HG02588 (cell line): Measurements from ENCODE around the gene SLC4A9.
A peak's percentile ranks its signal among the peaks of the same experiment; 100 is the strongest.
"Not testable (repeated sequence)": the region's sequence is repeated elsewhere in the genome, so short reads cannot be mapped to it uniquely, and the experiment has no call there.

ENCODE experiments used
- ATAC-seq: cut with Tn5 transposase; IDR thresholded peaks from one replicate; pipeline ENCODE4 v1.9.1; 2021; ENCODE audit warnings: mild to moderate bottlenecking, moderate library complexity; ENCODE audit not compliant: unreplicated experiment

The SLC4A9 gene

DNA sequence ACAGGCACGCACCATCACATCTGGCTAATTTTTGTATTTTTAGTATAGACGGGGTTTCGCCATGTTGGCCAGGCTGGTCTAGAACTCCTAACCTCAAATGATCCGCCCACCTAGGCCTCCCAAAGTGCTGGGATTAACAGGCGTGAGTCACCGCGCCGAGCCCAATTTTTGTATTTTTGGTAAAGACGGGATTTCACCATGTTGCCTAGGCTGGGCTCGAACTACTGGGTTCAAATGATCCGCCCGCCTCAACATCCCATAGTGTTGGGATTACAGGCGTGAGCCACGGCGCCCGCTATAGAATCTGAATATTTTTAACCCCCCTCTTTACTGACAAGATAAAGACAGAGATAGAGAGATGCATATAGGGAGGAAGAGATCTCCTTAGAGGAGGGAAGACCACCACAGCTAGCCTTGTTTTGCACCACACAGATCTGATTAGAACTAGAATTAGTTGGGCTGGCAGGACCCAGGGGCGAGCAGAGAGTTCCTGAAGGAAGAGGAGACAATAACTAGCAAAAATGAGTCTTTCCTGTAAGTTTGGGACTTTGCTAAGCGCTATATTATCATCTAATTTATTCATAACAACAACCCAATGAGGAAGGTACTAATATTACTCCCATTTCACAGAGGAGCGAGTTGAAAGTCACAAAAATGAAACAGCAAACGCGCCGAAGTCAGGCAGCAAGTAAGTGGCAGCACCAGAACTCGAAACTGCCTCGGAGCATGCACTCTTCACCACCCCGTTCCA, 40.2 kb downstream of the SLC4A9 start:
- peak; percentile 1 for ATAC-seq

GRCh38 chr5:140400730-140401361, 40.9 kb downstream of the SLC4A9 start:
- peak; percentile 62 for ATAC-seq

DNA sequence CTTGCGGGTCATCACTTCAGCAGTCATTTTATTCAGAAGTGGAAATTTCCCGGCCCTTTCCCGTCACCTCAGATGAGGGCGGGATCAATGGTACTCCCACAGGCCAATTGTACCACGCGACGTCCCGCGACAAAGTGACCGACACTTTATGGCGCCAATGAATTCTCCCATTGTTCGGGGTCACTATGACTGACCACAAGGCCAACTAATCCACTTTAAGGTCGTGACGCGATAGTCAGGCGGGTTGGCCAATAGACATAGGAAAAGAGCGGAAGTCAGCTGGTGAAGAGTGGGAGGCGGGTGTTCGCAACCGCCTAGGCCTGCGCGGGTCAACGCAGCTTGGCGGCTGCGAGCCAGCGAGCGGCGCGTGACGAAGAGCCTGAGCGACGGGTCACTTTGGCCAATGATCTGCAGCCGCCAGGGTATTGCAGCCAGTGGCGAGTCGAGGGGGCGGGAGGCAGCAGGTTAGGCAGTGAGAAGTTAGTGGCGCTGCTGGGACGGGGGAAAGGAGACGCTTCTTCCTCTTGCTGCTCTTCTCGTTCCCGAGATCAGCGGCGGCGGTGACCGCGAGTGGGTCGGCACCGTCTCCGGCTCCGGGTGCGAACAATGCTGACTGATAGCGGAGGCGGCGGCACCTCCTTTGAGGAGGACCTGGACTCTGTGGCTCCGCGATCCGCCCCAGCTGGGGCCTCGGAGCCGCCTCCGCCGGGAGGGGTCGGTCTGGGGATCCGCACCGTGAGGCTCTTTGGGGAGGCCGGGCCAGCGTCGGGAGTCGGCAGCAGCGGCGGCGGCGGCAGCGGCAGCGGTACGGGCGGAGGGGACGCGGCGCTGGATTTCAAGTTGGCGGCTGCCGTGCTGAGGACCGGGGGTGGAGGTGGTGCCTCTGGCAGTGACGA, 41.6 kb downstream of the SLC4A9 start, which contains the start of gene ANKHD1:
TSS of gene ANKHD1 (plus strand) at position 472 of the 896 bp plus-strand sequence. CDS start at position 607, 135 bp downstream.
- ATAC-seq, result peak; percentile 83

- no peak for ATAC-seq
Observed at GRCh38 chr5:140402258-140403074, 42.5 kb downstream of the SLC4A9 start.

GRCh38 chr5:140403613-140404012, 43.6 kb downstream of the SLC4A9 start:
- ATAC-seq, result no peak

GRCh38 chr5:140408750-140409241, 48.8 kb downstream of the SLC4A9 start:
- no peak for ATAC-seq

DNA sequence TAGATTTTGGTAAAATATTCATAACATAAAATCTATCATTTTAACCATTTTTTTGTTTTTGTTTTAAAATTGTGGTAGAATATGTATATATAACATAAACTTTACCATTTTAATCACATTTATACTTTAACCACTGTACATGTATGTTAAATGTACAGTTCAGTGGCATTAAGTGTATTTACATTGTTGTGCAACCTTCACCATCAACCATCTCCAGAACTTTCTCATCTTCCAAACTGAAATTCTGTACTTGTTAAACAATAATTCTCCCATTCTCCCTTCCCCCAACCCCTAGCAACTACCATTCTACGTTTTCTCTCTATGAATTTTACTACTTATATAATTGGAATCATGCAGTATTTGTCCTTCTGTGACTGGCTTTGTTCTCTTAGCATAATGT, 53.2 kb downstream of the SLC4A9 start:
- ATAC-seq, result no peak

DNA sequence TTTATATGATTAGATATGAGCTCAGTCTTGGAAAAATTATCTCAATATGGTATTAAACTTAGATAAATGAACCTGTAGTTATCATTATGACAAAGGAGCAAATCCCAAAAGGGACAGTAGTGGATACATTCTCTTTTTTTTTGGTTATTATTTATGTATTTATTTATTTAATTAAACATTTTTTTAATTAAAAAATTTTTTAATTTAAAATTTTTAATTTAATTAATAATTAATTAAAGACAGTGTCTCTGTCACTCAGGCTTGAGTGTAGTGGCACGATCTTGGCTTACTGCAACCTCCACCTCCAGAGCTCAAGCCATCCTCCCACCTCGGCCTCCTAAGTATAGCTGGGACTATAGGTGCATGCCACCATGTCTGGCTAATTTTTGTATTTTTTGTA, 57.2 kb downstream of the SLC4A9 start:
- ATAC-seq, result no peak

- no peak for ATAC-seq
Observed at GRCh38 chr5:140418862-140419520, 59.0 kb downstream of the SLC4A9 start.

DNA sequence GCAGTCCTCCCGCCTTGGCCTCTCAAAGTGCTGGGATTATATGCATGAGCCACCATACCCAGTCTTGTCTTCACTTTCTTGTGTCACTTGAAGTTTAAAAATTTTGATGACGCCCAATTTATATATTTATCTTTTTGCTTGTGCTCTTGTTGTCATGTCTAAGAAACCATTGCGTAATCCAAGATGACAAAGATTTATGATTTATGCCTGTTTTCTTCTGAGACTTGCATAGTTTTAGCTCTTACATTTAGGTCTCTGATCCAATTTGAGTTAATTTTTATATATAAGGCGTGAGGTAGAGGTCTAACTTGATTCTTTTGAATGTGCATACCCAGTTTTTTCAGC, 60.2 kb downstream of the SLC4A9 start:
- ATAC-seq, result no peak

DNA sequence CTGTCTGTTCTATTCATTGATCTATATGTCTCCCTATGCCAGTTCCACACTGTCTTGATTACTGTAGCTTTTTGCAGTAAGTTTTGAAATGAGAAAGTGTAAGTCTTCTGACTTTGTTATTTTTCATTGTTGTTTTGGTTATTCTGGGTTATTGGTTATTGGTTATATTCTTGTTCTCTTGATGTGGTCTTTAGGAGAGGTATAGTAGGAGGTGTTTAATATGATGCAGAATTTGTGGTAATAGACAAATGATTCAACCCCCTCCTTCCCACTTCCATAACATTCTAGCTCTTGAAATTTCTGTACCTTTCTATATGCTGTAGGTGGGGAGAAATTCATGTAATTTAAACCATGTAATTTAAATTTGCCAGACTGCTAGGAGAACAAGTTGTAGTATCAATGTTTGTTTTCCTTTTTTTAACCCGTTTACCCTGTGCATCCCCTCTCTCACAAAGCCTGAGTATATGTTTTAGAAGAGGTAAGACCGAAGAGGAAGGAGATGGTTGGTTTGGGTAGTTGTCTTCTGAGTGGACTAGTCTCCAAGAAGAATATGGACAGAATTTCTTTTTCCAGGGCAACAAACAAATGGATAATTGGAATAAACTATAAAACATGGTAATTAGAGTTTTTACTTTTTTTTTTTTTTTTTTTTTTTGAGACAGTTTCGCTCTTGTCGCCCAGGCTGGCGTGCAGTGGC, 60.8 kb downstream of the SLC4A9 start:
- no peak for ATAC-seq

DNA sequence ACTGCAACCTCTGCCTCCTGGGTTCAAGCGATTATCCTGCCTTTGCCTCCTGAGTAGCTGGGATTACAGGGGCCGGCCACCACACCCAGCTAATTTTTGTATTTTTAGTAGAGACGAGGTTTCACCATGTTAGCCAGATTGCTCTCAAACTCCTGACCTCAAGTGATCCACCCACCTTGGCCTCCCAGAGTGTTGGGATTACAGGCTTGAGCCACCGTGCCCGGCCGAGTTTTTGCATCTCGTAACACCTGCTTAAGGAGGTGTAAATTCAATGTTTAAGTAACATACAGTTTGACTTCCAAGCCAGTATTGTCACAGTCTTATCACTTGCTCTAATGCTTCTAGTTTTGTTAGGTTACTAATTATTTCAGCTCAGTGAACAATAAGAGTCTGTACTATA, 61.4 kb downstream of the SLC4A9 start:
- not testable (repeated sequence) for ATAC-seq

DNA sequence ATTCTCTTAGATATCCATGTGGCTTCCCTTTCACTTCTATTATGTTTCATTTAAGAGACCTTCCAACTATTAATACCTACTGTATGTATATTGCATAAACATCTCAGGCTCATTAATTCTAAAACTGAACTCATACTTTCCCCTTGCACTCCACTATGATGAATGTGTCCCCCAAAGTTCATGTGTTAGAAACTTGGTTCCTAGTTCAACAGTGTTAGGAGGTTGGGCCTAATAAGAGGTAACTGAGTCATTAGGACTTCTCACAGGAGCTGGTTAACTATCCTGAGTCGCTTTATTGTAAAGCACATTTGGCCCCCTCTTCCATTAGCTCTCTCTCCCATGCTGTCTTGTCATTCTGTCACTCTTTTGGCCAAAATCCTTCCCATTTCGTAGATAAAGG, 63.6 kb downstream of the SLC4A9 start:
- ATAC-seq, result no peak

DNA sequence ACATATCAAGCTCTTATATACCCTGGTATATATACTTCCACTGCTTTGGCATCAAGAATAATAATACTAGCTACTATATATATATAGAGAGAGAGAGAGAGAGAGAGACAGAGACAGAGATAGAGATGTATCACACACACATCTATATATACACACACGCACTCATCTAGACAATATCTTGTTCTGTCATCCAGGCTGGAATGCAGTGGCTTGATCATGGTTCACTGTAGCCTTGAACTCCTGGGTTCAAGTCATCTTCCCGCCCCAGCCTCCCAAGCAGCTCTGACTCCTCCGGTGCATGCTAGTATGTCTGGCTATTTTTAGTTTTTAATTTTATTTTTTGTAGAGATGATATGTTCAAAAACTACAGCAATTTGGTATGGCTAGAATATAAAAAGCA, 64.1 kb downstream of the SLC4A9 start:
- ATAC-seq, result no peak
